ENCODE data around the gene HERC3. TPM values are rescaled to one million over a fixed set of nuclear protein-coding genes. Genes with fewer than 3 reads are reported as not detected.
A peak's percentile ranks its signal among the peaks of the same experiment; 100 is the strongest.

The HERC3 gene
- total and polyA plus RNA-seq, 2 experiments from 2014 or later = 2.2 to 2.4 TPM

DNA sequence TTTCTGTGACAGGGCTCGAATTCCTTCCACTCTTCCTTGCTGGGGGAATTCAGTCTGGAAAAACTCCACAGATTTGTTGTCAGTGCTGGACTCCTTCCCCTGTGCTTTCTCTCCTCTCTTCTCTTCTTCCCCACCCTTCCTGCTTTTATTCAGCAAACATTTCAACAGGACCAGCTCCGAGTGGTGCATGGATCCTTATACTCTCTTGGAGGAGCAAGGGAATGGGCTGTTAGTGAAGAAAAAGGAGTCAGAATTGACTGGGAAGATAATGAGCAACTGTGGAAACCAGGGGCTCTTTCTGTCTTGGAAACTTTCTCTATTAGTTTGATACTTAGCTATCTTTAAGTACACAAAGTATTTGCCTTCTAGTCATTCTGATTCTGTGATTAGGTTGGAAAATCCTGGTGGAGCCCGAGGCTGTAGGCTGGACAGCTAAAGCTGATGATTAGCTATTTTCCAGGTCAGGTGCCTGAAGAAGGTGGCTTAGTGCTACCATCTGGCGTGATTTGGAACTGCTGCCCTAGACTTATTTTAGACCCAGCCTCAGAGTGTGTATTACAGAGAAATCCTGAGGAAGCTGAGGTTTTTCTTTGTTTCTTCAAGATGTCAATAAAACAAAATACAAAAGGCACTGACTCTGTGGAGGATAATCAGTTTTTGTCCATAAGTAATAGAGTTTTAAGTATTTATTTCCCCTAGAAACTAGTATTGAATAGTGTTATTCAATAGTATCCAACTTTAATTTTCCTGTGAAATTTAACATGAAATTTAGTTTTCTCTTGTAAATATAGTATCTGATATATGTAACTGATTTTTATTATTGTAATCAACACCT lies 67.0 kb downstream of the HERC3 start:
- Histone ChIP-seq H4K20me1 (replicated peaks; ENCODE audit: insufficient read depth) (no peaks in the 10 kb centered on the region), H3K4me1 (ENCODE audit: insufficient read depth) (no peaks in the 10 kb centered on the region), H3K79me2 (replicated peaks; ENCODE audit: insufficient read depth) (no peaks in the 10 kb centered on the region), H3K9me2 (ENCODE audit: insufficient read depth) (no peaks in the 10 kb centered on the region), H3K36me3 (ENCODE audit: insufficient read depth) (no peaks in the 10 kb centered on the region), H3K27me3 (ENCODE audit: insufficient read depth) (no peaks in the 10 kb centered on the region), H3K4me3 (no peak overlapping the region), H3F3A (replicated peaks; ENCODE audit: low read depth) (no peaks in the 10 kb centered on the region), H2AFZ (peak overlapping the region; percentile 30; the same call in 1 of the 2 replicates), H3K4me2 (no peak overlapping the region), H3K27ac (ENCODE audit: low read depth) (peak overlapping the region; percentile 16; the same call in 1 of the 2 replicates)
- Mint-ChIP-seq H3K9me3 (no peaks in the 10 kb centered on the region; the same call in 2 of the 3 replicates), H3K36me3 (ENCODE audit: low read depth) (no peaks in the 10 kb centered on the region; the same call in 2 of the 3 replicates), H3K27ac (no peak overlapping the region), H3K4me3 (no peak overlapping the region), H3K4me1 (peaks cover 15% of the 10 kb centered on the region), H3K27me3 (ENCODE audit: insufficient read depth, low read depth, poor library complexity) (peaks cover 4% of the 10 kb centered on the region)
- ATAC-seq = peak; percentile 99
- TF ChIP-seq, protein P1, sequence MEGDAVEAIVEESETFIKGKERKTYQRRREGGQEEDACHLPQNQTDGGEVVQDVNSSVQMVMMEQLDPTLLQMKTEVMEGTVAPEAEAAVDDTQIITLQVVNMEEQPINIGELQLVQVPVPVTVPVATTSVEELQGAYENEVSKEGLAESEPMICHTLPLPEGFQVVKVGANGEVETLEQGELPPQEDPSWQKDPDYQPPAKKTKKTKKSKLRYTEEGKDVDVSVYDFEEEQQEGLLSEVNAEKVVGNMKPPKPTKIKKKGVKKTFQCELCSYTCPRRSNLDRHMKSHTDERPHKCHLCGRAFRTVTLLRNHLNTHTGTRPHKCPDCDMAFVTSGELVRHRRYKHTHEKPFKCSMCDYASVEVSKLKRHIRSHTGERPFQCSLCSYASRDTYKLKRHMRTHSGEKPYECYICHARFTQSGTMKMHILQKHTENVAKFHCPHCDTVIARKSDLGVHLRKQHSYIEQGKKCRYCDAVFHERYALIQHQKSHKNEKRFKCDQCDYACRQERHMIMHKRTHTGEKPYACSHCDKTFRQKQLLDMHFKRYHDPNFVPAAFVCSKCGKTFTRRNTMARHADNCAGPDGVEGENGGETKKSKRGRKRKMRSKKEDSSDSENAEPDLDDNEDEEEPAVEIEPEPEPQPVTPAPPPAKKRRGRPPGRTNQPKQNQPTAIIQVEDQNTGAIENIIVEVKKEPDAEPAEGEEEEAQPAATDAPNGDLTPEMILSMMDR (conservative IDR thresholded peaks at IDR 0.05; ENCODE audit: low read depth in 2 of 2) = peak; percentile 86 to 88
- TF ChIP-seq, protein P2, sequence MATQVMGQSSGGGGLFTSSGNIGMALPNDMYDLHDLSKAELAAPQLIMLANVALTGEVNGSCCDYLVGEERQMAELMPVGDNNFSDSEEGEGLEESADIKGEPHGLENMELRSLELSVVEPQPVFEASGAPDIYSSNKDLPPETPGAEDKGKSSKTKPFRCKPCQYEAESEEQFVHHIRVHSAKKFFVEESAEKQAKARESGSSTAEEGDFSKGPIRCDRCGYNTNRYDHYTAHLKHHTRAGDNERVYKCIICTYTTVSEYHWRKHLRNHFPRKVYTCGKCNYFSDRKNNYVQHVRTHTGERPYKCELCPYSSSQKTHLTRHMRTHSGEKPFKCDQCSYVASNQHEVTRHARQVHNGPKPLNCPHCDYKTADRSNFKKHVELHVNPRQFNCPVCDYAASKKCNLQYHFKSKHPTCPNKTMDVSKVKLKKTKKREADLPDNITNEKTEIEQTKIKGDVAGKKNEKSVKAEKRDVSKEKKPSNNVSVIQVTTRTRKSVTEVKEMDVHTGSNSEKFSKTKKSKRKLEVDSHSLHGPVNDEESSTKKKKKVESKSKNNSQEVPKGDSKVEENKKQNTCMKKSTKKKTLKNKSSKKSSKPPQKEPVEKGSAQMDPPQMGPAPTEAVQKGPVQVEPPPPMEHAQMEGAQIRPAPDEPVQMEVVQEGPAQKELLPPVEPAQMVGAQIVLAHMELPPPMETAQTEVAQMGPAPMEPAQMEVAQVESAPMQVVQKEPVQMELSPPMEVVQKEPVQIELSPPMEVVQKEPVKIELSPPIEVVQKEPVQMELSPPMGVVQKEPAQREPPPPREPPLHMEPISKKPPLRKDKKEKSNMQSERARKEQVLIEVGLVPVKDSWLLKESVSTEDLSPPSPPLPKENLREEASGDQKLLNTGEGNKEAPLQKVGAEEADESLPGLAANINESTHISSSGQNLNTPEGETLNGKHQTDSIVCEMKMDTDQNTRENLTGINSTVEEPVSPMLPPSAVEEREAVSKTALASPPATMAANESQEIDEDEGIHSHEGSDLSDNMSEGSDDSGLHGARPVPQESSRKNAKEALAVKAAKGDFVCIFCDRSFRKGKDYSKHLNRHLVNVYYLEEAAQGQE (IDR thresholded peaks at IDR 0.05; ENCODE audit: unreplicated experiment) = no peak
- TF ChIP-seq EZH2phosphoT487 (IDR thresholded peaks at IDR 0.05; ENCODE audit: unreplicated experiment) = no peak
- peak; percentile 81 for DNase-seq (ENCODE audit: low spot score)

DNA sequence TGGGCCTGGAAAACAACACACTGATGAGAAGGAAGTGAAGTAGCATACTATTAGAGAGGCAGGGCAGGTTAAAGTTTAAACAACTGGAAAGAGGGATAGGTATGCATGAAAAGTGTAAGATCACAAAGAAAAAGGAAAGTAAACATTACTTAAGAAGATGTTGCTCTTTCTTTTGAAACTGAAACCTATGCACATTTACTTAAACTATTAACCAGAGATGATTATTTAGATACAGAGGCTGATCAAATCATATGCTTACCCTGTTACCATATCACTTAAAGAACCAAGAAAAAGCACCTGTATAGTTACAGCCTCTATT lies 67.6 kb downstream of the HERC3 start:
- H3K4me1 Mint-ChIP-seq = peaks cover 15% of the 10 kb centered on the region
- H3K79me2 ChIP-seq (replicated peaks; ENCODE audit: insufficient read depth) = no peaks in the 10 kb centered on the region
- no peak overlapping the region for H3K27ac ChIP-seq (ENCODE audit: low read depth)
- H3K9me2 ChIP-seq (ENCODE audit: insufficient read depth) = no peaks in the 10 kb centered on the region
- ATAC-seq (no peak), DNase-seq (ENCODE audit: low spot score) (no peak)
- H3K27ac Mint-ChIP-seq = no peak overlapping the region
- H3K27me3 ChIP-seq (ENCODE audit: insufficient read depth) = no peaks in the 10 kb centered on the region
- H4K20me1 ChIP-seq (replicated peaks; ENCODE audit: insufficient read depth) = no peaks in the 10 kb centered on the region
- H3K36me3 Mint-ChIP-seq (ENCODE audit: low read depth) = no peaks in the 10 kb centered on the region; the same call in 2 of the 3 replicates
- H3K4me3 ChIP-seq = no peak overlapping the region
- no peaks in the 10 kb centered on the region for H3F3A ChIP-seq (replicated peaks; ENCODE audit: low read depth)
- H3K4me1 ChIP-seq (ENCODE audit: insufficient read depth) = no peaks in the 10 kb centered on the region
- no peaks in the 10 kb centered on the region for H3K36me3 ChIP-seq (ENCODE audit: insufficient read depth)
- no peak overlapping the region for H3K4me3 Mint-ChIP-seq
- TF ChIP-seq EZH2 (IDR thresholded peaks at IDR 0.05; ENCODE audit: low read depth, unreplicated experiment) (no peak), STAT1 (IDR thresholded peaks at IDR 0.05; ENCODE audit: unreplicated experiment) (no peak), POLR2AphosphoS5 (IDR thresholded peaks at IDR 0.05; ENCODE audit: low read depth) (no peak), NANOG (IDR thresholded peaks at IDR 0.05; ENCODE audit: borderline replicate concordance) (no peak), ZNF331 (CRISPR knock-in tag; IDR thresholded peaks at IDR 0.05; ENCODE audit: low read depth) (no peak), CREB1 (CRISPR knock-in tag; IDR thresholded peaks at IDR 0.05; ENCODE audit: low read depth) (no peak)
- TF ChIP-seq, protein P1 (conservative IDR thresholded peaks at IDR 0.05; ENCODE audit: low read depth in 2 of 2) = no peak
- TF ChIP-seq, protein P3, sequence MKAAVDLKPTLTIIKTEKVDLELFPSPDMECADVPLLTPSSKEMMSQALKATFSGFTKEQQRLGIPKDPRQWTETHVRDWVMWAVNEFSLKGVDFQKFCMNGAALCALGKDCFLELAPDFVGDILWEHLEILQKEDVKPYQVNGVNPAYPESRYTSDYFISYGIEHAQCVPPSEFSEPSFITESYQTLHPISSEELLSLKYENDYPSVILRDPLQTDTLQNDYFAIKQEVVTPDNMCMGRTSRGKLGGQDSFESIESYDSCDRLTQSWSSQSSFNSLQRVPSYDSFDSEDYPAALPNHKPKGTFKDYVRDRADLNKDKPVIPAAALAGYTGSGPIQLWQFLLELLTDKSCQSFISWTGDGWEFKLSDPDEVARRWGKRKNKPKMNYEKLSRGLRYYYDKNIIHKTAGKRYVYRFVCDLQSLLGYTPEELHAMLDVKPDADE (IDR thresholded peaks at IDR 0.05) = no peak
- TF ChIP-seq, protein P2 (IDR thresholded peaks at IDR 0.05; ENCODE audit: unreplicated experiment) = no peak
- peaks cover 4% of the 10 kb centered on the region for H3K27me3 Mint-ChIP-seq (ENCODE audit: insufficient read depth, low read depth, poor library complexity)
- H3K9me3 Mint-ChIP-seq = no peaks in the 10 kb centered on the region; the same call in 2 of the 3 replicates
- no peak overlapping the region for H2AFZ ChIP-seq
- no peak overlapping the region for H3K4me2 ChIP-seq
